Epithelial cell of prostate (primary cell): Measurements from ENCODE around the gene MAGIX.
"Not testable (repeated sequence)": the region's sequence is repeated elsewhere in the genome, so short reads cannot be mapped to it uniquely, and the experiment has no call there.

ENCODE experiments used
- DNase-seq: peaks from one replicate; pipeline ENCODE4 v3.0.0-alpha.2; 2011; ENCODE audit warnings: low read depth, low spot score
- H3K27ac ChIP-seq: fragments of 450-650 bp; 2 replicates; pipeline ENCODE4 v1.5.1; 2017; ENCODE audit warnings: mild to moderate bottlenecking

MAGIX gene

DNA sequence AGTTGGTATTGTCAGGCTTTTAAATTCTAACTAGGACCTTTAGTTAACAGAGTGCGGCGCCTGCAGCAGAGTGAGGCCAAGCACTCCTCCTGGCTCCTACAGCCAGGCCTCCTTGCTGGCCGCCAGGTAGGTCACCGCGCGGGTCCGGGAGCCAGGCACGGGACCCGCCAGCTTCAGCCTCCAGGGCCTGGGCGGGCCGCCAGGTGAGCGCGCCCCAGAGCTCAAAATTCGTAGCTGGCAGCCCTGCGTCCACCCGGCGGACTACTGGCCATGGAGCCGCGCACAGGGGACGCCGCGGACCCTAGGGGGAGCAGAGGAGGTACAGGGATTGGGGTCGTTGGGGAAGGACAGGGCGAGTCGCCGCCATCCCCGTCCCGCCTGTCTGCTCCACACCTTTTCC lies at the start of gene MAGIX:
Gene MAGIX (plus strand): TSS at position 139 of the 400 bp plus-strand sequence. CDS start 132 bp downstream, at position 271.
- DNase-seq = no peak
- peak within 1 kb of the TSS; percentile 70 for H3K27ac ChIP-seq

GRCh38 chrX:49116076-49116475 lies 46.5 kb upstream of the MAGIX start:
- H3K27ac ChIP-seq = no peak overlapping the region
- DNase-seq = no peak

GRCh38 chrX:49116716-49117115 lies 45.8 kb upstream of the MAGIX start:
- H3K27ac ChIP-seq = no peak overlapping the region
- no peak for DNase-seq

DNA sequence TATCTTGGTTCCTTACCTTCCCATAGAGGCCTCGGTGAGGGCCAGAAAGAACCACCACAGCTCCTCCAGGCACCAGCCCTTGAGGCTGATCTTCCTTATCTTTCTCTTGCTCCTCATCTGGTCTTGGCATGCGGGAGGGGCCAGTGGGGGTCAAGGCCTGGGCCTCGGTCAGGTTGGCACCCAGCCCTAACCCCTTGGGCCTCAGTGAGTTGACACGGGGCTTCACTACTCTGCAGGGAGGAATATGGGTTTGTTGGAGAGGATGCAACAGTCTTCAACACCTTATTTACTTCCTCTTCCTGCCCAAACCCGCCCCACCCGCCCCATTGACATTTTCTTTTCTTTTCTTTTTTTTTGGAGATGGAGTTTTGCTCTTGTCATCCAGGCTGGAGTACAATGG lies 45.0 kb upstream of the MAGIX start:
- no peak overlapping the region for H3K27ac ChIP-seq
- no peak for DNase-seq

DNA sequence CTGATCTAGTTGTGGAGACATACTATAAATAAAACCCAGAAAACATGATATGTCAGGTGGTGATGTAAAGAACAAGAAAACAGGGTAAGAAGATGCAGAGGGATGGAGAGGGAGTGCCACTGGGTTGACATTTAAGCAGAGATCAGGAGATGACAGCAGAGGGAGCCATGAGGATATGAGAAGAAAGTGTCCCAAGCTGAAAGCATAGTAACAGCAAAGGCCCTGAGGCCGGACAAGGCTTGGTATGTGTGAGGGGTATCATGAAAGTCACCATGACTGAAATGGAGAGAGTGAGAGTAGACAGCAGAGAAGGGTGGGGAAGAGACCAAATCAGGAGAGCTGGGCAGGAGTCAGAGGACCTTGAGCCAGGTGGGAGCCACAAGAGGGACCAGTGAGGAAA lies 42.5 kb upstream of the MAGIX start:
- no peak for DNase-seq
- H3K27ac ChIP-seq = no peak overlapping the region

GRCh38 chrX:49122499-49122898 lies 40.1 kb upstream of the MAGIX start:
- no peak overlapping the region for H3K27ac ChIP-seq
- DNase-seq = no peak

DNA sequence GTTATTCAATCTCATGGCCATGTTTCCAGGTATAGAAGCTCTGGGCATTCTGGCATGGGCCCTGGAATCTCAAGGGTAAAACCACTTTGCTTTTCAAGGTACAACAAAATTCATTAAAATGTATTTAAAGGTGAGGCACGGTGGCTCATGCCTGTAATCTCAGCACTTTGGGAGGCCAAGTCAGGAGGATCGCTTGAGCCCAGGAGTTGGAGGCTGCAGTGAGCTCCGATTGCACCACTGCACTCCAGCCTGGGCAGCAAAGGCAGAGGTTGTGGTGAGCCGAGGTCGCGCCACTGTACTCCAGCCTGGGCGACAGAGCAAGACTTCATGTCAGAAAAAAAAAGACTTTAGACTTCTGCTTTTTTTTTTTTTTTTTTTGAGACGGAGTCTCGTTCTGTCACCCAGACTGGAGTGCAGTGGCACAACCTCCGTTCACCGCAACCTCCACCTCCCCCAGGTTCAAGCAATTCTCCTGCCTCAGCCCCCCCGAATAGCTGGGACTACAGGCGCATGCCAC lies 34.8 kb upstream of the MAGIX start:
- DNase-seq, H3K27ac ChIP-seq: not testable (repeated sequence)

DNA sequence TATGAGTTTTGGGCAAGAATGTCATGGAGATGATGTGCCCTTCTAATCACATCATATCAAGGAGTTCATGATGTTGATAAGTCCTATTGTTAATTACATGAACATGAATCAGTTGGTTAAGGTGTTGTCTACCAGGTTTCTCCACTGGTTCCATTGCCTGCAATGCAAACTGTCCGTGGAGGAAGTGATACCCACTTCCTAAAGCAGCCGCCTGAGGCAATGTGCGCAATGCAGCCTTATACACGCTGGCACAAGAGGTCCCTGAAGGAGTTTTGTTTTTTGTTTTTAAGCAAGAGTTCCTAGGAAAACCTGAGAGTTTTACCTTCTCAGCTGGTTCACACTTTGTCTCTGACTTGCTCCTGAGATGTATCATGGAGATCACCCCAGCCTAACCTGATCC lies 33.1 kb upstream of the MAGIX start:
- no peak for DNase-seq
- no peak overlapping the region for H3K27ac ChIP-seq

DNA sequence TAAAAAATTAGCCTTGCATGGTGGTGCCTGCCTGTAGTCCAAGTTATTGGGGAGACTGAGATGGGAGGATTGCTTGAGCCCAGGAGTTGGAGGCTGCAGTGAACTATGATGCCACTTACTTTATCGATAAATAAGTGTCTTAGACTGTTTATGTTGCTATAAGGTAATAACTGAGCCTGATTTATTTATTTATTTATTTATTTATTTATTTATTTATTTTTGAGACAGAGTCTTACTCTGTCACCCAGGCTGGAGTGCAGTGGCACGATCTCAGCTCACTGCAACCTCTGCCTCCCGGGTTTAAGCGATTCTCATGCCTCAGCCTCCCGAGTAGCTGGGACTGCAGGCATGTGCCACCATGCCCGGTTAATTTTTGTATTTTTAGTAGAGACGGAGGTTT lies 30.3 kb upstream of the MAGIX start:
- H3K27ac ChIP-seq, DNase-seq: not testable (repeated sequence)

DNA sequence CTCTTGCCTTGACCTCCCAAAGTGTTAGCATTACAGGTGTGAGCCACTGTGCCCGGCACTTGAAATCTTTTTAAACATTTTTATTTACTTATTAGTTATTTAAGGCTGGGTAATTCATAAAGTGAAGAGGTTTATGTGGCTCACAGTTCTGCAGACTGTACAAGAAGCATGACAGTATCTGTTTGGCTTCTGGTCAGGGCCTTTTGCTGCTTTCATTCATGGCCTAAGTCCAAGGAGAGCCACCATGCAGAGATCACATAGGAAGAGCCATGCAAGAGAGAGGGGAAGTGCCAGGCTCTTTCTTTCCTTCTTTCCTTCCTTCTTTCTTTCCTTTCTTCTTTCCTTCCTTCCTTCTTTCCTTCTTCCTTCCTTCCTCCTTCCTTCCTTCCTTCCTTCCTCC lies 28.8 kb upstream of the MAGIX start:
- no peak for DNase-seq
- H3K27ac ChIP-seq = no peak overlapping the region

- no peak for DNase-seq
- H3K27ac ChIP-seq = no peak overlapping the region
Observed at GRCh38 chrX:49137492-49137891, 25.1 kb upstream of the MAGIX start.

GRCh38 chrX:49139713-49140112 lies 22.8 kb upstream of the MAGIX start:
- no peak overlapping the region for H3K27ac ChIP-seq
- DNase-seq = no peak

GRCh38 chrX:49142264-49142663 lies 20.3 kb upstream of the MAGIX start:
- DNase-seq, H3K27ac ChIP-seq: not testable (repeated sequence)

GRCh38 chrX:49143154-49143553 lies 19.4 kb upstream of the MAGIX start:
- DNase-seq, H3K27ac ChIP-seq: not testable (repeated sequence)

DNA sequence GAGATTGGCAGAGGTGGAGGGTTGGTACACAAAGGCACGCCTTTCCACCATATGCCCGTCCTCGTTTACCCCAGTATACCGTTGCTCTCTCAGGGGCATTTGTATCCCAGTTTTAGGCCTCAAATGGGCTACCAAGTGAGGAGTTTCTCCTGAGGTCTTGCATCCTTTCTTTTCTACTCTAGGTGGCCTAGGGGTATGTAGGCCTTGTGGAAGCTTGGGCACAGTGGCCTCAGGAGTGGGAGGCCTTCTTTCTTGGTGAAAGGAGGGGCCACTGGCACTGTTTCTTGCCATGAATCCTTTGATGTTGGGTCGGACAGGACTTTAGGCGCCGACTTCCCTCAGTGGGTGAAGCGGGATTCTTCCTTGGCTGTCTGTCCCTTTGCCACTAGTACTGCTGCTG lies 15.3 kb upstream of the MAGIX start:
- DNase-seq = no peak
- H3K27ac ChIP-seq = no peak overlapping the region

DNA sequence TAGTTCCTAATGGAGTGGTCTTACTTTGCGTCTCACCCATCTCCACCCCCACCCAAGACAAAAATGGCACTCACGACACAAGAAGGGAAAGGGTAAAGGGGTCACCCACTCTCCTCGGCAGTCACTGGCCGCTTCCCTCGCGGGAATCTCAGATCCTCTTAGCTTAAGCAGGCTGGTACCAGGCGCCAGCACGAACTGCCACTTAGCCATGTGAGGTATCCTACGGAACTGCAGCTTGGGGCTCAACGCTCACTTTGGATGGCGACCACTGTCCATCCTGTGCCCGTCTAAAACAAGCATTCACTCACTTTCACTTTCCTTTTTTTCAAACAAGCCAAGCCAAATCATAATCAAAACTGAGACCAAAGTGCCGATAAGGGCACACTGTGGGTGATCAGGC lies 14.6 kb upstream of the MAGIX start:
- H3K27ac ChIP-seq = no peak overlapping the region
- no peak for DNase-seq

GRCh38 chrX:49148390-49149100 lies 14.0 kb upstream of the MAGIX start:
- not testable (repeated sequence) for DNase-seq

GRCh38 chrX:49149291-49149690 lies 13.3 kb upstream of the MAGIX start:
- not testable (repeated sequence) for DNase-seq, H3K27ac ChIP-seq

More at GRCh38 chrX:49148390-49149100, 14.0 kb upstream of the MAGIX start:
- not testable (repeated sequence) for H3K27ac ChIP-seq

- H3K27ac ChIP-seq = no peak overlapping the region
- no peak for DNase-seq
Observed at GRCh38 chrX:49153467-49153866, 9.1 kb upstream of the MAGIX start.

DNA sequence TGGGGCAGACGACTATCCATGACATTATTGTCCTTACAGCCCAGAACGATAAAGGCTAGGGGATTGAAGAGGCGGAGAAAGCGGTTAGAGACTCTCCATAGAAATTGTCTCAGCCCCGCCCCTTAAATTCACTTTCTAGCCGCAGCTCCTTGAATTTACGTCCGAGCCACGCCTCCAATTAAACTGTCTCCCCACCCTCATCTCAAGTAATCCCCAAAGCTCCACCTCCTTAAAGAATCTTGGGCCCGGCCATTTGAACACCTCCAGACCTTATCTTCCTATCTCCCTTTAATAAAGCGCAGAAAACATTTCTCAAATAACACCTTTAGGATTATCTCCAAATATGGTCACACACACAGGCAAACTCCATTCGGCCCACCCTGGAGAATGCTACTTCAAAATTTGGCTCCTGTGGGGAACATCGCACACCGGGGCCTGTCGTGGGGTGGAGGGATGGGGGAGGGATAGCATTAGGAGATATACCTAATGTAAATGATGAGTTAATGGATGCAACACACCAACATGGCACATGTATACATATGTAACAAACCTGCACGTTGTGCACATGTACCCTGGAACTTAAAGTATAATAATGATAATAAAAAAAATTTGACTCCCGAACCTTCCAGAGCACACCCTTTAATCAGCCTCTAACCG lies 7.2 kb upstream of the MAGIX start:
- H3K27ac ChIP-seq = peak overlapping the region; percentile 85
- DNase-seq = no peak
